HG02885 (cell line): ENCODE results near the gene GPR6.

Experiments
- ATAC-seq: cut with Tn5 transposase; IDR thresholded peaks from one replicate; pipeline ENCODE4 v1.9.1; 2021; ENCODE audit warnings: mild to moderate bottlenecking; ENCODE audit not compliant: unreplicated experiment, poor library complexity

The GPR6 gene

DNA sequence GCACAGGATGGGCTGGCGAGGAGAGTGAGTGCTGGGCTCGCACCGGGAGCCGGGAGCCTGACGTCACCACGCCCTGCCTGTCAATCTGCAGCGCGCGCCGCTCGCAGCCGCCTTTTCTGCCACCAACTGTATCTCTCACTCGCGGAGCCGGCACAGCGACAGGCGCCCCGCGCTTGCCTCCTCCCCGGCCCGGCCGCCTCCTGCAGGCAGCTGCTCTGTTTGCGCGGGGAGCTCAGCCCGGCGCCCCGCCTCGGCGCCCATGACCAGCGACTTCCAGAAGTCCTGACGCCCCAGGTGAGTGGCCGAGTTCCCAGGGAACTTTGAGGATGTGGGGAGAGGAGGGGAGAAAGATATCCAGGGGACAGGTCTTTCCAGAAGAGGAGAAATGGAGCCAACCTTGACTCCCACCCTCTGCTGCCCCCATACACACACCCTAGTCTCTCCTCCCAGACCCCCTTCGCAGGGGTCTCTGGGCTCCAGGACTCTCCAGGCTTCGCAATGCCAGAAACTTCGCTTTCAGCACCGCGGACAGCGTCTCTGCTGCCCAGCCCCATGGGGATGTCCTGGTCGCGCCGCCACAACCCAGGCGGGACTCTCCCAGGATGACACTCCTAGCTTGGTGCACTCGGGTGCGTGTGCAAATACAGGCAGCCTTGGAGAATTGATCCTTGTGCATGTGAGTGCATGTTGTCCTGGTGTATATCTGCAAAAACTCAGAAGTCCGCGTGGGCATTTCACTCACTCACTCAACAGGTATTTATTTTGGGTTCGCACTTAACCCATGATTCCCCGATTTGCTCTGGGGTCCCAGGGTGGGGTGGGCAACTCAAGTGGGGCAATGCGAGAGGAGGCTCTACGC lies at the start of gene GPR6:
Gene GPR6 (plus strand): TSS at position 138 of the 859 bp plus-strand sequence. CDS start 802 bp downstream, outside the sequence.
- ATAC-seq: no peak

GRCh38 chr6:109934293-109934692 lies 43.8 kb upstream of the GPR6 start:
- no peak for ATAC-seq

GRCh38 chr6:109939654-109940053 lies 38.5 kb upstream of the GPR6 start:
- ATAC-seq: no peak

DNA sequence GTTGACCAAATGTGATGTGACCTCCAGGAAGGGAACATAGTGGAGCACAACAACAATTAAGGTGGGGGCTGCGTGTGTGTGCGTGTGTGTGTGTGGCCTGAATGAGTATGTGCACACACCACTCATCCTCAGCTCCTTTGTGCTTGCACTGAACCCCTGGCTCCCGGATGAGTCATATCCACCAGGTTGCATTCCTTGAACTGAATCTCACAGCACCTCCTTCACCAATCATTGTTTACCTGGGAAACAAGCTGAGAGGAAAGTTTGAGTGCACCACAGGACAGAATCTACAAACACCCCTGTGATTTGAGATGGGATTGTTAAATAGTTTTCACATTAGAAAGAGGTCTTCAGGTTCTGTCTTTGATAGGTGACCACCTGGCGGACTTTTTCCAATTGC lies 33.7 kb upstream of the GPR6 start:
- ATAC-seq: no peak

GRCh38 chr6:109945091-109945490 lies 33.0 kb upstream of the GPR6 start:
- ATAC-seq: no peak

- no peak for ATAC-seq
These were observed 31.1 kb upstream of the GPR6 start for GRCh38 chr6:109946979-109947378.

DNA sequence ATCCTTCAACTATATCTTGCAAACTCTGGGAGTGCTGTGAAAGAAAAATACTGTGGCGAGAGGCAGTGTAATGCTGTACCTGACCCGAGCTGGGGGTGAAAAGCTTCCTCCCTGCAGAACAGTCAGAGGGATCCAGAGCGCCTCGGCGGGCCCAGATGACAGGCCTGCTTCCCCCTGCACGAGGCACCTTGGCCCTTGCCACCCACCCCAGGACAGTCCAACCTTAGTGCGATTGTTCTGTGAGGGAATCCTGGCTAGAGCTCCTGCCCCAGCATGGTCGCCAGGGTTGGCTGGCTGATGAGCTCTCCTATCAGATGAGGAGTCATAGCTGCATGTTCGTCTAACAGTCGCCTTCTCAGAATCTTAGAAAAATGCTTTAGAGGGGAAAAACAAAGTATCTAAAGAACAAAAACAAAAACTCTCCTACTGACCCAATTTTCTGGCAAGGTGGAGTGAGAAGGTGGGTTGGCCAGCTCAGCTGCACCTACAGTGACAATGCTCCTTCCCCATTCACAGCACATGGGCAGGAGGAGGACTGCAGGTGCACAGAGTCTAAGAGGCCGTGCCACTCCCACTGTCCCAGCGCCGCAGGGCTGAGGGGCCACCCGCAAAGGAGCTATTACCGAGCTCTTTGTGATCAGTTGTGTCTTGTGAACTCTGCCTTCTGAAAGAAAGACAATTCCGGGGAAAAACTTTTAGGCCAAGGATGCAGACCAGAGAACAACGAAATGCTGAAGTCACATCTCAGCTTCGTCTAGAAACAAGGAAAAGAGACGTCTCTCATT lies 28.6 kb upstream of the GPR6 start:
- no peak for ATAC-seq

DNA sequence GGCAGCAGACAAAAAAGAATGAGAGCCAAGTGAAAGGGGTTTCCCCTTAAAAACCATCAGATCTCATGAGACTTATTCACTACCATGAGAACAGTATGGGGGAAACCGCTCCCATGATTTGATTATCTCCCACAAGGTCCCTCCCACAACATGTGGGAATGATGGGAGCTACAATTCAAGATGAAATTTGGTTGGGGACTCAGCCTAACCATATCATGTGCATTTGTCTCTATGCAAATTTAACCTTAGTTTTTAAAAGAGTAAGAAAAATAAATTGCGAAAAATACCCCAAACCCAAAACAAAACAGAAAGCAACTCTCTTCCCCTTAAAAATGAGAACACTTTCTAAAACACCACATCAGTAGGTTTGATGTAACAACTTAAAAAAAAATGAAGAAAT lies 22.6 kb upstream of the GPR6 start:
- no peak for ATAC-seq

- ATAC-seq: no peak
These were observed 19.5 kb upstream of the GPR6 start for GRCh38 chr6:109958626-109959025.

DNA sequence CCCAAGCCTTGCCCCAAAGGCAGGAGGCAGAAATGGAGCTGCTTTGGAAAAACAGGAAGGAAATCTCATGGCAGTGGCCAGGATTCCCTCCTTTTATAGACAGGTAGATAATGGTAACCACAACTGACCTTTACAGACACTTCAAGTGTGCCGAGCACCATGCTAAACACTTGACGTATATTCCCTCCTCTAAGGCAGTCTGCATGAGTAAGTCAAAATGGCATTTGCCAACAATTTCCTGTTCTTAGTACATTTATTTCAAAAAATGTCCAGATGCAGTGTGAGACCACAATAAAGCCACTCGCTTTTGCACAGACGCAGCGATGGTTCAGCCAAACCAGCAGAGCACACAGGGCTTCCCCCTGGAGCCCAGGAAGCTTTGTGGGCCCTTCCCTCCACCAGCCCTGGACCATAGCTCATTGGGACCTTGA lies 16.5 kb upstream of the GPR6 start:
- ATAC-seq: no peak

DNA sequence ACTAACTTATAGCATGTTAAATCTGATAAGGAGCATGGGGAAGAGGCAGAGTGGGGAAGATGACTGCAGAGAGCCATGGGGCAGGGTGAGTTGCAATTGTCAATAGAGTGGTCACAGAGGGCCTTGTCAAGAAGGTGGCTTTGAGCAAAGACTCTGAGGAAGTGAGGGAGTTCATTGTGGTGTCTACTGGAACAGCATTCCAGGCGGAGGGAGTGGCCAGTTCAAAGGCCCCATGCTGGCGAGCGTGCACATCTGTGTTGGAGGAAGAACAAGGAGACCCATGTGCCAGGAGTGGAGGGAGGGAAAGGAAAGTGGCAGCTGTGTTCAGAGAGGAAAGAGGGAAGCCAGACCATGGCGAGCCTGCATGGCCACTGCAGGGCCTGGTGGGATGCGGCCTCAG lies 15.8 kb upstream of the GPR6 start:
- ATAC-seq: no peak

- no peak for ATAC-seq
These were observed 14.4 kb upstream of the GPR6 start for GRCh38 chr6:109963598-109964170.

DNA sequence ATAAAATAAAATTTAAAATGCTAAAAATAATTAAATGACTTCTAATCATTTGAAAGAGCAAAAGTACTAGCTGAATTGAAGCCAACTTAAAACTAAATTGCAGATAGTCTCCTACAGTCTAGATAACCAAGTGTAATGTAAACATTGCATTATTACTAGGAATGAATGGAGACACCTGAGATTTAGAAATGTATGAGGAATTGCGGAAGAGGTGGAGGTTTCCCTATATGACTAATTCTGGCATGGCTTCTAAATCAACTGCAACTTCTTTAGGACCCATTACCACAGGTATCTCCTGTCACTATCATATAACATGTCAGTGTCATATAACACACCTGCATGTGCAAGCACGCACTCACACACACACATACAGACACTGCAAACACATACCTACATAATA lies 13.2 kb upstream of the GPR6 start:
- ATAC-seq: no peak

- no peak for ATAC-seq
These were observed 11.8 kb upstream of the GPR6 start for GRCh38 chr6:109966299-109966698.

- ATAC-seq: no peak
These were observed 329 bp upstream of the GPR6 start for GRCh38 chr6:109977791-109978173.

DNA sequence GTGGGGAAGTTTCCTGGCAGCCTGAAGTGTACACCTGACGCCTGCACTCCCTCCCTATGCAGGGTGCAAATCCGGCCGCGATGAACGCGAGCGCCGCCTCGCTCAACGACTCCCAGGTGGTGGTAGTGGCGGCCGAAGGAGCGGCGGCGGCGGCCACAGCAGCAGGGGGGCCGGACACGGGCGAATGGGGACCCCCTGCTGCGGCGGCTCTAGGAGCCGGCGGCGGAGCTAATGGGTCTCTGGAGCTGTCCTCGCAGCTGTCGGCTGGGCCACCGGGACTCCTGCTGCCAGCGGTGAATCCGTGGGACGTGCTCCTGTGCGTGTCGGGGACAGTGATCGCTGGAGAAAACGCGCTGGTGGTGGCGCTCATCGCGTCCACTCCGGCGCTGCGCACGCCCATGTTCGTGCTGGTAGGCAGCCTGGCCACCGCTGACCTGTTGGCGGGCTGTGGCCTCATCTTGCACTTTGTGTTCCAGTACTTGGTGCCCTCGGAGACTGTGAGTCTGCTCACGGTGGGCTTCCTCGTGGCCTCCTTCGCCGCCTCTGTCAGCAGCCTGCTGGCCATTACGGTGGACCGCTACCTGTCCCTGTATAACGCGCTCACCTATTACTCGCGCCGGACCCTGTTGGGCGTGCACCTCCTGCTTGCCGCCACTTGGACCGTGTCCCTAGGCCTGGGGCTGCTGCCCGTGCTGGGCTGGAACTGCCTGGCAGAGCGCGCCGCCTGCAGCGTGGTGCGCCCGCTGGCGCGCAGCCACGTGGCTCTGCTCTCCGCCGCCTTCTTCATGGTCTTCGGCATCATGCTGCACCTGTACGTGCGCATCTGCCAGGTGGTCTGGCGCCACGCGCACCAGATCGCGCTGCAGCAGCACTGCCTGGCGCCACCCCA lies 1.2 kb downstream of the GPR6 start:
- ATAC-seq: no peak

DNA sequence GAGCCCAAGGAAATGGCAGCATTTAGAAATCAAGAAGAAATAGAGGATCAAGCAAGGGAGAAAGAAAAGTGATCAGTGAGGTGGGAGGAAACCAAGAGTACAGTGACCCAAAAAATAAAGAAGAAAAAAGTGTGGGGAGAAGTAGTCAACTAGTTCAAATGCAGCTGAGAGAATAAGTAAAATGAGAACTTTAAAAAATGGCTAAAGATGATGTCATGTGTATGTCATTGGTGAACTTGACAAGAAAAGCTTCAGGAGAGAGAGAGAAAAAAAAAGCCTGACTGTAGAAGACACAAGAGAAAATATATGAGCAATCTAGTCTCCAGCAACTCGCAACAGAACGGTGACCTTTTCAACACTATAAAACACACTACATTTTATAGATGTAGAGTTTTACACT lies 6.3 kb downstream of the GPR6 start:
- no peak for ATAC-seq

- no peak for ATAC-seq
These were observed 9.1 kb downstream of the GPR6 start for GRCh38 chr6:109987196-109987595.

GRCh38 chr6:109991201-109992101 lies 13.3 kb downstream of the GPR6 start:
- no peak for ATAC-seq
